GM12878 (cell line): ENCODE data around the gene HUWE1. TPM values are rescaled to one million over a fixed set of nuclear protein-coding genes. Genes with fewer than 3 reads are reported as not detected.

Experiments used
- ATF3 ChIP-seq: IDR thresholded peaks from 2 replicates; pipeline ENCODE4 v1.6.1; 2011; ENCODE audit warnings: low read depth, mild to moderate bottlenecking, low read length, moderate library complexity, borderline replicate concordance; ENCODE audit errors: extremely low read depth
- CHD2 ChIP-seq: IDR thresholded peaks from 2 replicates; pipeline ENCODE4 v1.6.1; 2011; ENCODE audit warnings: low read depth, low read length, improper control_type of control experiment, borderline replicate concordance
- CTCF ChIP-seq, 3 experiments: IDR thresholded peaks in 2 of 3; conservative IDR thresholded peaks in 1 of 3; 2 replicates each; pipeline ENCODE4 v1.5.1; 2011; ENCODE audit warnings: low read depth in 3 of 3, low read length in 3 of 3, mild to moderate bottlenecking in 3 of 3, control low read depth in 2 of 3, moderate library complexity in 2 of 3, inconsistent platforms in 1 of 3, mixed read lengths in 1 of 3; ENCODE audit not compliant: control insufficient read depth in 2 of 3, insufficient read depth in 1 of 3; ENCODE audit errors: extremely low read depth in 1 of 3
- EP300 ChIP-seq, 2 experiments: fragments of 150-350 bp in 1 of 2; IDR thresholded peaks; 2 replicates each; pipeline ENCODE4 v1.6.1; 2011 to 2012; ENCODE audit warnings: low read depth in 2 of 2, low read length in 2 of 2, borderline replicate concordance in 1 of 2, improper control_type of control experiment in 1 of 2, inconsistent platforms in 1 of 2; ENCODE audit not compliant: control insufficient read depth in 1 of 2
- KAT2A ChIP-seq: conservative IDR thresholded peaks from 2 replicates; pipeline ENCODE4 v1.6.1; 2011; ENCODE audit warnings: low read depth, low read length; ENCODE audit not compliant: control insufficient read depth
- NFXL1 ChIP-seq: fragments of 450-650 bp; IDR thresholded peaks from 2 replicates; pipeline ENCODE4 v1.6.1; 2017; ENCODE audit warnings: antibody characterized with exemption, mild to moderate bottlenecking, borderline replicate concordance
- PKNOX1 ChIP-seq: fragments of 450-650 bp; IDR thresholded peaks from 2 replicates; pipeline ENCODE4 v1.6.1; 2016; ENCODE audit warnings: mild to moderate bottlenecking
- RELA ChIP-seq: fragments of 450-650 bp; IDR thresholded peaks from 2 replicates; pipeline ENCODE4 v1.8.0; 2014; ENCODE audit warnings: borderline replicate concordance; ENCODE audit not compliant: partially characterized antibody
- SREBF2 ChIP-seq: IDR thresholded peaks from 2 replicates; pipeline ENCODE4 v1.6.1; 2012; ENCODE audit warnings: mild to moderate bottlenecking, low read length
- SRF ChIP-seq, 2 experiments: IDR thresholded peaks; 2 replicates each; pipeline ENCODE4 v1.6.1; 2011; ENCODE audit warnings: low read depth in 2 of 2, low read length in 2 of 2, mild to moderate bottlenecking in 1 of 2, moderate library complexity in 1 of 2
- STAT1 ChIP-seq: fragments of 450-650 bp; conservative IDR thresholded peaks from 2 replicates; pipeline ENCODE4 v1.6.1; 2014; ENCODE audit warnings: antibody characterized with exemption, mild to moderate bottlenecking
- TCF3 ChIP-seq: IDR thresholded peaks from 2 replicates; pipeline ENCODE4 v1.6.1; 2012; ENCODE audit warnings: low read depth, mild to moderate bottlenecking, low read length, borderline replicate concordance; ENCODE audit not compliant: insufficient read depth
- ZNF592 ChIP-seq: fragments of 450-650 bp; IDR thresholded peaks from 2 replicates; pipeline ENCODE4 v1.6.1; 2017; ENCODE audit warnings: mild to moderate bottlenecking, moderate library complexity
- ZZZ3 ChIP-seq: IDR thresholded peaks from 2 replicates; pipeline ENCODE4 v1.6.1; 2011; ENCODE audit warnings: low read depth; ENCODE audit not compliant: control insufficient read depth, insufficient read length
- polyA plus RNA-seq, 11 experiments: library from polyadenylated mRNA; depleted of rRNA in 4 of 11; unstranded in 6 of 11; stranded (reverse) in 5 of 11; fragments of >200 nt; fragmentation: Nextera tagmentation in 4 of 11; fragmentation: Illumina TruSeq in 1 of 11; extraction: Ambion mirVana in 4 of 11; extraction: Trizol in 1 of 11; gene quantifications; 1 replicate in 1 of 11; 2 replicates in 10 of 11; pipeline versions ENCODE4 v1.2.1 to v1.2.3, GENCODE V29; 2011 to 2016; ENCODE audit warnings: inconsistent platforms in 2 of 11, missing spikeins in 2 of 11, low read depth in 1 of 11
- total RNA-seq, 4 experiments: library from RNA; depleted of rRNA in 3 of 4; stranded (reverse); fragments of >200 nt in 3 of 4; fragmentation: Illumina TruSeq in 1 of 4; extraction: Trizol in 1 of 4; gene quantifications; 2 replicates each; pipeline versions ENCODE4 v1.2.1 to v1.2.3, GENCODE V29; 2013 to 2021

Gene HUWE1
- total and polyA plus RNA-seq, 10 of the 15 experiments (the other 5 are each of a cell fraction or from before 2014, with no cell fraction given) = 35.9 to 280 (median 100) TPM

- TF ChIP-seq PKNOX1 = peak; percentile 89
- TF ChIP-seq KAT2A = no peak
- TF ChIP-seq TCF3 = peak; percentile 56; the same call in 1 of the 2 replicates
- TF ChIP-seq EP300 (IDR thresholded peaks at IDR 0.05; ENCODE audit: borderline replicate concordance in 1 of 2, control insufficient read depth in 1 of 2, low read depth in 2 of 2, low read length in 2 of 2) = peak; percentile 69 to 73; a peak in 2 of 4 replicates
- TF ChIP-seq RELA = peak; percentile 91
- TF ChIP-seq NFXL1 = no peak
- TF ChIP-seq SREBF2 = no peak
- no peak for TF ChIP-seq SRF (IDR thresholded peaks at IDR 0.05; ENCODE audit: low read depth in 2 of 2, low read length in 2 of 2)
- TF ChIP-seq ZZZ3 = no peak
- peak; percentile 41 for TF ChIP-seq ZNF592
- no peak for TF ChIP-seq CTCF (IDR thresholded peaks at IDR 0.05 in 2 of 3, conservative IDR thresholded peaks at IDR 0.05 in 1 of 3; ENCODE audit: control insufficient read depth in 2 of 3, extremely low read depth in 1 of 3, insufficient read depth in 1 of 3, low read depth in 3 of 3, low read length in 3 of 3)
- TF ChIP-seq STAT1 = no peak
- no peak for TF ChIP-seq ATF3
- TF ChIP-seq CHD2 = 0 out of 2 replicates have a peak, but pooled peaks have one; percentile 23
Measured at GRCh38 chrX:53716328-53717088, 30.0 kb upstream of the HUWE1 start (continued).
